ENCODE results near the gene PCDH18.
"Not testable (repeated sequence)": the region's sequence is repeated elsewhere in the genome, so short reads cannot be mapped to it uniquely, and the experiment has no call there.

The PCDH18 gene, protein sequence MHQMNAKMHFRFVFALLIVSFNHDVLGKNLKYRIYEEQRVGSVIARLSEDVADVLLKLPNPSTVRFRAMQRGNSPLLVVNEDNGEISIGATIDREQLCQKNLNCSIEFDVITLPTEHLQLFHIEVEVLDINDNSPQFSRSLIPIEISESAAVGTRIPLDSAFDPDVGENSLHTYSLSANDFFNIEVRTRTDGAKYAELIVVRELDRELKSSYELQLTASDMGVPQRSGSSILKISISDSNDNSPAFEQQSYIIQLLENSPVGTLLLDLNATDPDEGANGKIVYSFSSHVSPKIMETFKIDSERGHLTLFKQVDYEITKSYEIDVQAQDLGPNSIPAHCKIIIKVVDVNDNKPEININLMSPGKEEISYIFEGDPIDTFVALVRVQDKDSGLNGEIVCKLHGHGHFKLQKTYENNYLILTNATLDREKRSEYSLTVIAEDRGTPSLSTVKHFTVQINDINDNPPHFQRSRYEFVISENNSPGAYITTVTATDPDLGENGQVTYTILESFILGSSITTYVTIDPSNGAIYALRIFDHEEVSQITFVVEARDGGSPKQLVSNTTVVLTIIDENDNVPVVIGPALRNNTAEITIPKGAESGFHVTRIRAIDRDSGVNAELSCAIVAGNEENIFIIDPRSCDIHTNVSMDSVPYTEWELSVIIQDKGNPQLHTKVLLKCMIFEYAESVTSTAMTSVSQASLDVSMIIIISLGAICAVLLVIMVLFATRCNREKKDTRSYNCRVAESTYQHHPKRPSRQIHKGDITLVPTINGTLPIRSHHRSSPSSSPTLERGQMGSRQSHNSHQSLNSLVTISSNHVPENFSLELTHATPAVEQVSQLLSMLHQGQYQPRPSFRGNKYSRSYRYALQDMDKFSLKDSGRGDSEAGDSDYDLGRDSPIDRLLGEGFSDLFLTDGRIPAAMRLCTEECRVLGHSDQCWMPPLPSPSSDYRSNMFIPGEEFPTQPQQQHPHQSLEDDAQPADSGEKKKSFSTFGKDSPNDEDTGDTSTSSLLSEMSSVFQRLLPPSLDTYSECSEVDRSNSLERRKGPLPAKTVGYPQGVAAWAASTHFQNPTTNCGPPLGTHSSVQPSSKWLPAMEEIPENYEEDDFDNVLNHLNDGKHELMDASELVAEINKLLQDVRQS

DNA sequence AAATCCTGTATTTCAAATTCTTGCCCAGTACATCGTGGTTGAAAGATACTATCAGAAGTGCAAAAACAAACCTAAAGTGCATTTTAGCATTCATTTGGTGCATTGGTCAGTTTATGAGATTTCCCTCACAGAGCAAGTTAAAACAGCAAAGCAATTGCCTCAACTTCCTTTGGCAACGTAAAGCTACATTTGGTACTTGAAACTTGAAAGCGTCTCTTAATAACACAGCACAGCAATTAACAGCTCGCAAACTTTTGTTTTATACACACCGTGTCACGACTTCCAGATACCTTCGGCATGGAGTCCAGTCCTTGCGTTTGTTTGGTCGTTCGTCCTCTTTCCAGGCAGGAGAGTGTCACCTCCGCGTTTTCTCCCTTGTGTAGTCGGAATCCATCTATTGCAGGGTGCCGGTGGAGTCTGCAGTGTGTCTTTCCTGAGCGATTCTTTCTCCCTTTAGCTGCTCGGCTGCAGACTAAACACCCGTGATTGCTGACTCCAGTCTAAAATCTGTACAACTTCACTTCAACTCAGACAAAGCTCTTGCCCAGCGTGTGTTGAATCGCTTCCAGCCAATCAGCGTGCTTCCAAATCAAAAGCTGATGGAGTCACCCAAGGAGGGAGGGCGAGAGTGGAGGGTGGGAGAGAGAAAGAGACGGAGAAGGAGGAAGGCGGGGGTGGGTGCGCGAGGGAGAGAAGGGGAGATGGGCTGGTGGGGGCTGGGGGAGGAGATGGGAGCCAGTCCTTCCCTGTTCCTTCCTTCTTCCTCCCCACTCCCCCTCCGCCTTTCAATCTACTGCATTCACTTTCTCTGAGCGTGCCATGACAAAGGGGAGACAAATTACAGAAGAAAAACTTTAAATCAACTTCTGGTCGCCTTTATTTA, at the start of gene PCDH18:
PCDH18 (minus strand) TSS at position 509 of the 883 bp plus-strand sequence; CDS start at position 103, 406 bp downstream.
- no peak for DNase-seq

DNA sequence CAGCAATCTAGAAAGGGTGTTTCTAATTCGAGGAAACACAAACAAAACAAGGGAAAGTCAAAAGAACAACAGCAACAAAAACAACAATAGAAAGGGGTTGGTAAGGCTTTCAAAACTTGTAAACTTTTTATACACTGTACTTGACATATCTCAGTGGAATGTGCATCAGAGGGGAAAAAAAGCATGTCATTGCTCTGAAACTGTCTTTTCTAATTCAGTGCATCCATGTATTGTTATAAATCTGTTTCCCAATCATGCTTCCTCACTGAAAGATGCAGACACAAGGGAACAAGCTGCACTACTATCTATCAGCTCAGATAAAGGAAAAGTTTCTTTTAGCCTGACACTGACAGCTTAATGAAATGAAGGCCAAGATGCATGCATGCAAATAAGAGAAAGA, 44.2 kb upstream of the PCDH18 start:
- DNase-seq = no peak

DNA sequence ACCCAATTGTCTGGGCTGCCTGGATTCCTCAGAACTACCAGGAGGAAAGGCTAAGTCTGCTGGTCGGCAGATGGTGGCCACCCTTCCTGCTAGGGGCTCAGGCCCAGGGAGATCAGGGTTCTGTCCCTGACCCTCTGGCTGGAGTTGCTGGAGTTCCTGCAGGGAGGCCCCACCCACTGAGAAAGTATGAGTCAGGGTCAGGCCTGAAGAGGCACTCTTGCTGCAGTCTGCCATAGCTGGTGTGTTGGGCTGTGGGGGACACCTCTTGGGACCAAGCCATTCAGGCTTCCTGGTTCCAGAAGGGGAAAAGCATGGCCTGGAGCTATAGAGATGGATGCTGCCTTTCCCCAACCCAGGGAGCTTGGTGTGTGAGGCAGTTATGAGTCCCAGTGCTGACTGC, 40.4 kb upstream of the PCDH18 start:
- no peak for DNase-seq

DNA sequence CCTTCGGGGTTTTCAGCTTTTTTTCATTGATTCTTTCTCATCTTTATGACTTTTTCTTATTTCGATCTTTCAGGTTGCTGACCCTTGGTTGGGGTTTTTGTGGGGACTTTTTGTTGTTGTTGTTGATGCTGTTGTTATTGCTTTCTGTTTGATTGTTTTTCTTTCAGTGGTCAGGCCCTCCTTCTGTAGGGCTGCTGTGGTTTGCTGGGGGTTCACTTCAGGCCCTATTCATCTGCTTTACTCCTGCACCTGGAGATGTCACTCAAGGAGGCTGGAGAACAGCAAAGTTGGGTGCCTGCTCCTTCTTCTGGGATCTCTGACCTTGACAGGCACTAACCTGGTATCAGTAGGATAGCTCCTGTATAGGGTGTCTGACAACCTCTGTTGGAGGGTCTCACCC, 39.9 kb upstream of the PCDH18 start:
- no peak for DNase-seq

DNA sequence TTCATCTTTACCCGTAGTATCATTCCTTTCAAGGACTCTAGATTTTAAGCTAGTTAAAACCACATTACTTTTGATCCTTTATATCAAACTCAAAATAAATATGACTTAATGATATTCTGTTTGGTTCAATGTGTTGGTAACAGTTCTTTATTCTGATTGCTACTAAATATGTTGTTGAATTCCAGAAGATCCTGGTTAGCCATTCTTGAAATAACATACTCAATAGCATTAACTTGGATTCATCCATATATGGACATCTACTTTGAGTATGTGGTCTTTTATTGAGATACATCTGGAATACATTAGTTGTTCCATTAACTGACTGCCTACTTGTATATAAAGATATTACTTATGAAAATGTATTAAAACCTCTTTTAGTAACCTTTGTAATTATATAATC, 27.5 kb upstream of the PCDH18 start:
- DNase-seq = no peak

DNA sequence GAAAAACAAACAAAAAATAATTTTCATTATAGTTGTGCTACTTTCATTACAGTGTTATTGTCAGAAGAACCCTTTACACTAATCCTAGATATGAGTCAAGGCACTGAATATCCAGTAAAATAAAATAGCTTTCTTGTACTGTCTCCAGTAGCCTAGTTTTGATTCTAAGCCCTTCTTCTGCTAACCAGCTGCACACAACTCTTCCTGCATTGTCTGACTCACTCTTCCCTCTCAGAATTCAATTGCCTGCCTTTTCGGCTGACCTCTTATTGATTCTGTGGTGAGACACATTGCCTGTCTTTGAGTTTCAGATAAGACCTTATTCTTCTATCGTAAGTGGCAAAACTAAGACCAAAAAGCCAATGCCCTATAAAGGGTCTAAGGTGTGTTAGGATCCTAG, 26.7 kb upstream of the PCDH18 start:
- no peak for DNase-seq

DNA sequence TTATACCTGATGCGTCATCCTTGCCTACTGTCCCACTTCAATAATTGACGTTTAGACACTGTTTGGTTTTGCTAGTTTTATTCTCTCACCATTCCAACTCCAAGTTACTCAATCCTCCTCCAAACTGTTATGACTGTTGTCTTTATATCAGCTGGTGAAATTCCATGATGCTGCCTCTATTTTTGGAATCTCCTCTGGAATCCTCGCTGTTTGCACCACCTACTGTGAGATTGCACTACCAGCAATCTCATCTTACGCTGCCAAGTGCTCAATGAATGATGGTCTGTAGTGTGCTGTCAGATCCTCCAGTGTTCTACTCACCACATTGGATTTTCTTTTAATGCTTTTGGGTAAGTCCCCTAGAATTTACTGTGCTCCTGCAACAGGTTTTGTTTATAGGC, 13.2 kb upstream of the PCDH18 start:
- no peak for DNase-seq

DNA sequence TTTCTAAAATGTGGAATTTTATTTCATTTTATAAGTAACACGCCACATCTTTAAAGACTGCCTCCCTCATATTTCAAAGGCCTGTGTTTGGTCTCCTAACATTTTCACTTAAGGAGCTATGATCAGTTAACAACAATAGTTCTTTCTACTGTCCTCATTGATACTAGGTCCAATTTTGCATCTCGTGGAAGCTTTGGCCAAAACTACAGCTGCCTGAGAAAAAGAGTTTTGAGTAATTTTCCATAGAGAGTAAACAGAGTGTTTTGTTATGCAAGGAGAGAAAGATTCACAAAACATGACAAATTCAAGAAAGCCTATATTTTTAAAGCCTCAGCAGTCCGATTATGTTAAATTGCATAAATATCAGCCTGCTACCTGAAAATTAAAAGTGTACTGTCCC, 11.4 kb upstream of the PCDH18 start:
- DNase-seq = no peak

DNA sequence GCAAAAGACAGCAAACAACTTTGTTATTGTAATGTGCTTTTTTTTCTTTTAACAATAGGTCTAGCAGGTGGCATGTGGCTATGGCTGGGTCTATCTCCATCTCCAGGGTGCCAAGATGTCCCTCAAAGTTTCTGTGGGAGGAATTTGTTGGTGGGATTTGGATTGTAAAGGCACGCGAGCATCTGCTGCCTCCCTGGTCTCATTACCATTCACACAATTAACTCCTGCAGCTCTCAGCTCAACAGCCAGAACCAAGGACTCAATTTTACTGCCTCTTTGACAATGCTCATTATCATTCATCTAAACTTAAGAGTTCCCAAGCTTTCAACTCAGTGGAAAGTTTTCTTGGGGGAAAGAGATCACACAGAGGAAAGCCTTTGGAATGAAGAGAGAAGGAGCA, 10.9 kb upstream of the PCDH18 start:
- no peak for DNase-seq

DNA sequence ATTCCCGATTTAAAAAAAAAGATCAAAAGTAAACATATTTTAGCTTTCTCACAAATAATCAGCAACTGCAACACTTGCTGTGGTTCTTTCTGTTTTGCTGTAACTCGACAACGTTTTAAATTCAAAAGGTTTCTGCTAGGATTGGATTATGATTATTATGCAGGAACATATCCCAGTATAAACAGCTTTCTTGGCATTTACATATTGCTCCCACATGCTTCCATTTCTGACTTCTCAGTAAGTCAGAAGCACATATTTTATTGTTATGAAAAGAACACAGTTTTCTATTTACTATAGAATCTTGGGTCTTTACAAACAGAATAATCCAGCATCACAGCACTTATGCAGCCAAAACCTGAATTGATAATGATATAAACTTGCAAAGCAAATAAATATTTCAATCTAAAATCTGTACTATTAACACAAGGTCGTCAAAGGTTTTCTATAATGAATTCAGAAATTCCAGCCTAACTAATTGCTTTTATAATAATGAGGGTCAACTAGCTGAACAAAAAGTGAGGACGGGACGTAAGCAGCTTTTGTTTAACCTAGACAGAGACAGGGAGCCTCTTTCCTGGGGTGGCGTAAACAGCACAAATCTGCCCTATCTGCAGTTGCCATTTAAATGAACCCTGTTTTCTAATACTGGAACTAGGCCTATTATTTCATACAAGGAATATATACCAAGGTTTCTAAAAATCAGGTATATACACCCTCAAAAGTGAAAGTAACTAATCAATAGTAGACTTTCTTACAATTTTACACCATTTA, 9.8 kb upstream of the PCDH18 start:
- no peak for DNase-seq

DNA sequence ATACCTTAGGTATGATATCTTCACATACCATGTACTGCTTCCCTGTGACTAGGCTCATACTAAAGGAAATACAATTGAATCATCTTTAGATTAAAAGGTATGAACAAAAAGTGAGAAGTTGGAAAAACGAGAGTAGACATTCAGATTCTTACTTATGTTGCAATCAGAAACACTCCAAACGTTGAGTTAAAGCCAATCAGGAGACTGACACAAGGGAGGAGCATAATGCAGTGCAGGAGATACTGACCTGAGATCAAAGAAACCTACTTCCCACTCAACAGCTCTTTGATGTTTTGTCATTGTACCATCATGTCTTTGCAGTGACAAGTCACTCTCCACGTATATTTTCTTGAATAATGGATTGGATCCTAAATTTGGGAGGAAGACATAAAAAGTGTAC, 8.9 kb upstream of the PCDH18 start:
- DNase-seq = no peak

DNA sequence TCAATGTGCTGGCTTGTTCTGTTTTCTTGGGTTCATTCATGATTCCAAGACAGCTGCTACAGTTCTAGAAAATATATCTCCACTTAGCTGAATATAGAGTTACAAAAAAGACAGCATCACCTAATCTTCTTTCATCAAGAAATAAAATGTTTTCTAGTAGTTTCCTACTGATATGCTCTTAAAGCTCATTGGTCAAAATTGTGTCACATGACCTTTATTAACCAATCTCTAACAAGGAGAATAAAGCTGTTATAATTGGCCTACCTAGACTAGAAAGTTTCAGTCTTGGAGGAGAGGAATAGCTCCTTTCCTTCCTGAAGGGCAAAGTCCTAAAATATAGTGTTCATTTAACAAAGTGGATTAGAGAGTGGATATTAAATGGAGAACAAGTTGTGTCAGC, 8.1 kb upstream of the PCDH18 start:
- no peak for DNase-seq

DNA sequence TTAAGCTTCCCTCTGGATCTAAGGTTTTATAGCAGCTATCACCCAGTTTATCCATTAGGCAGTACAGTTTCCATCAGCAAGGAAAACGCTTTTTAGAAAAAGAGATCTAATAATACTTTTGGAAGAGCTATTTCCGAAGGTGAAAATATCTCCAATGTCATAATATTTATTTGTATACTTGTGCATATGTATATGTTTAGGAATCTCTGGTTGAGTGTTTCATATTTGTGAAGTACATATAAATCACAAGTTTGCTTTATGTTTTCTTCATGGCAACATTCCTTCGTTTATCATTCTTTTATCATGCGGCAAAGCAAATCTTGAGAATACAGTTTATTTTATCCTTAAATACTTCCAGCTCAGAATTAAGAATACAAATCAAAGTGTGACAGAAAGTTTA, 6.2 kb upstream of the PCDH18 start:
- DNase-seq = no peak

DNA sequence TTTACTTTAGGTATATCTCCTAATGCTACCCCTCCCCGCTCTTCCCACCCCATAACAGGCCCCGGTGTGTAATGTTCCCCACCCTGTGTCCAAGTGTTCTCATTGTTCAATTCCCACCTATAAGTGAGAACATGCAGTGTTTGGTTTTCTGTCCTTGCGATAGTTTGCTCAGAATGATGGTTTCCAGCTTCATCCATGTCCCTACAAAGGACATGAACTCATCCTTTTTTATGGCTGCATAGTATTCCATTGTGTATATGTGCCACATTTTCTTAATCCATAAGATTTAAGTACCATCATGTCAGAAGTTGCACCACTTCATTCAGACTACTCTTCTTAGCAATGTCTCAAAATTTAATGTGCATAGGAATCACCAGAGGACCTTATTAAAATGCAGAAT, 5.5 kb upstream of the PCDH18 start:
- DNase-seq = not testable (repeated sequence)

DNA sequence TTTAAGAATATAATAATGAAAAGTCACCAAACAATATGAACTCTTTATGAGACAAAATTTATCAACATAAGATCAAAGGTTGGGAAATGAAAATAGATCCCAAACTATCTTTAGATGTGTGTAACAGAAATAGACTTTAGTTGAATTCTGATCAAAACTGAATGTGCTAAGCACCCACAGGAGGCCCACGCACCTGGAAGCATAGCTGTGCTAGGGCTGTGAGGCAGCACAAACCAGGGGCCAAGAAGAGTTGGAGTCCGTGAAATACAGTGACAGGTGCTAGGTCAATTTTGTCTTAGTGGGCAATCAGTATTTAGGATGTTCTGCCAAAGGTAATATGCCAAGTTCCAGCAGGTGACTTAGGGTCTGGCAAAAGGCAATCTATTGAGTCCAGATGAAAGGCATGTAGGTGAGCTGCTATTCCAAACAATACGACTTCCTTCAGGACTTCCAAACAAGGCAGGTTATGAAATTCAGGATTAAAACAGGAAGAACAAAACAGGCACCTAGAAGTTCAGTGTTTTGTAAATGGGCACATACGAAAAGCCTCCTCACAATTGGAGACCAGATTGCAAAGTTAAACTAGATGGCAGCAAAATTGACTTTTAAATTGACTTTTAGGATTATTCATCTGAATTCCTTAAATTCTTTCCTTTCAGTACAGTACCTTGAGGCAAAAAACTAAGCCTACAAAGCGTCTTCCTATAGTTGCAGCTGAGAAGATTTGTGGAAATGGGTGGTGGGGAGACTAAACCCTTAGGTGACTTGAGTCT, 4.7 kb upstream of the PCDH18 start:
- DNase-seq = no peak

DNA sequence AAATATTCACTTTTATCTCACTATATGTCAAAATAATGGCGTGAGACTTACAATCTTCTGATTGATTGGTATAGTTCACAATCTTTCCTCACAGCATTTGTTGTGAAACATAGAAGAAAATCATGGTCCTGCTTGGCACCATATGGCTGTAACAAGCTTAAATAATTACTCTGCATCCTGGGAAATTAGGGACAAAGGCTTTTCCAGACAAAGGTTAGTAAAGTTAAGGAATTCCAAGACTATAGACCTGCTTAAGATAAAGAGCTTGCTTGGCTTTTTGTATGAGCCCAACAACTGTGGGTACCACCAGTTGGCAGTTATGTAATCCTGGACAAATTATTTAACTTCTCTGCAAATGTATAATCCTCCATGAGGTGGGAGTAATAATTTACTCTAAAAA, 3.4 kb upstream of the PCDH18 start:
- no peak for DNase-seq

DNA sequence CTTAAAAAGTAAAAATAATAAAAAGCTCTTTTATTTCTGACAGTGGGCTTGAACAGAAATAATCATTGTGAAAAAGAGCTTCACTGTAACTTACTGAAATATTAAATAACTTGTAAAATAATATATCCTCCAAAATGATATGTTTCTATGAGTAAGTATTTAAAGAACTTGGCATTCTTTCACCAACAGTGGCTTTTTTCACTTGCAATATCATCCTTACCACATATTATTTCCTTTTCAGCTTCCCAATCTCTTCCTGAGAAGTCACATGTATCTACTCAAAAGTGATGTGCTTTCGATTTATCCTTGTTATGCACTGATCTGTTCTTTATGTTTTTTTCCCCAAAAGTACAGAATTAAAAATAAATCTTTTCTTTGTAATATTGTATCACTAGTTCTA, 2.2 kb upstream of the PCDH18 start:
- DNase-seq = no peak

DNA sequence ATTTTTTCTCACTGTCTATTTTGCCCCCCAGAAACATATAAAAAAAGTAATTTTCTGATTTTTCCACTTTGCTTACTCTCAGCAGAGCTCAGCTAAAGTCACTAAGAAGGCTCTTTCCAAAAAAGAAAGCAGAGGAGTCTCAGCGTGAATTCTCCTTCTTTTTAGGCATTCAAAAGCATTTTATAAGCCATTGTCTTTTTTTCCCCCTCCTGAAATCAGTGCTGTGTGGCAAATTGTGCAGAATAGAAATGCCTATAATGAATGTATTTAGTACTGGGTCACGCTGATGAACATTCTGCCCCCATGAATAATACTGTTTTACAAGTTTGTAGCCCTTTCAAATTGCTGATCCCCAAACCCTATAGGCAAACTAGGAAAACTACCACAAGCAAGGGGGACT, 1.6 kb upstream of the PCDH18 start:
- no peak for DNase-seq

DNA sequence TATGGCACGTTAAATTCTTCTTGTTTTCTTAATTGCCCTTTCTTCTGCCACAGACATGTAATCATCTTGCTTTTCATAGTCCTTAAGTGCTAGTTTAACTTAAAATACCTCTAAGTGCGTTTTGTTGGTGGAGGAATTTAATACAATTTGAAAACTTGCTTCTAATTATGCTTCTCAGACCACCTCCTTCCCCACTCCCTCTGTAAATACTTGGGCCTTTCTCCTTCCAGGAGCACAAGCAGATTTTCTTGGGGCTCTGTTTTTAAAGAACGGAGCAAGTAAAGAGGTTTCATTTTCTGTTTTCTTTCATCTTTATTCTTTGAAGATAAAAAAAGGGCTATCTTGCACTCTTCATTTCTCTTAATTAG, 559 bp upstream of the PCDH18 start:
- DNase-seq = no peak

DNA sequence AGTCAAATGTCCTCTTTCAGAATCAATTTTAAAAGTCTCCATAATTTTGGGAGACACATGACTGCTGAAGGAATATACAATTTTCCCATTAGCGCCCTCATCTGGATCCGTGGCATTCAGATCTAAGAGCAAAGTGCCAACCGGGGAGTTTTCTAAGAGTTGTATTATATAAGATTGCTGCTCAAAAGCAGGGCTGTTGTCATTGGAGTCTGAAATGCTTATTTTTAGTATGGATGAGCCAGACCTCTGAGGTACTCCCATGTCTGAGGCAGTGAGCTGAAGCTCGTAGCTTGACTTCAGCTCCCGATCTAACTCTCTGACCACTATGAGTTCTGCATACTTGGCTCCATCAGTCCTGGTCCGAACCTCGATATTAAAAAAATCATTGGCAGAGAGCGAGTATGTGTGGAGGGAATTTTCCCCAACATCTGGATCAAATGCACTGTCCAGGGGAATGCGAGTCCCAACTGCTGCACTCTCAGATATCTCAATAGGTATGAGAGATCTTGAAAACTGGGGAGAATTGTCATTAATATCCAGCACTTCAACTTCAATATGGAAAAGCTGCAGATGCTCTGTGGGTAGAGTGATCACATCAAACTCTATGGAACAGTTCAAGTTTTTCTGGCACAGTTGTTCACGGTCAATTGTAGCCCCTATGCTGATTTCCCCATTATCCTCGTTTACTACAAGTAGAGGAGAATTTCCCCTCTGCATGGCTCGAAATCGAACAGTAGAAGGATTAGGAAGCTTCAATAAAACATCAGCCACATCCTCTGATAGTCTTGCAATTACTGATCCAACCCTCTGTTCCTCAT, 917 bp downstream of the PCDH18 start:
- no peak for DNase-seq
